Caco-2 (cell line): Measurements from ENCODE around the gene LTBP1. TPM values are rescaled to one million over a fixed set of nuclear protein-coding genes. Genes with fewer than 3 reads are reported as not detected.

Source experiments
- BruUV-seq: library from RNA; stranded (reverse); fragments of 400-500 nt; replicated peaks from 2 replicates; lab custom pipeline; 2021; lab: Mats Ljungman, UMichigan
- CTCF ChIA-PET: fragments of 300-600 bp; sonication (Branson Sonifier 250); formaldehyde crosslinking; loops from one replicate; lab custom pipeline; 2022; ENCODE audit warnings: antibody characterized with exemption; lab: Charles Lee
- POLR2A ChIA-PET: fragments of 300-600 bp; sonication (Branson Sonifier 250); formaldehyde crosslinking; loops from one replicate; lab custom pipeline; 2022; ENCODE audit warnings: antibody characterized with exemption; lab: Charles Lee
- DNase-seq, 2 experiments: peaks; one replicate each; pipeline versions ENCODE4 v3.0.0 to v3.0.0-alpha.2; 2020 to 2022
- H3K27me3 ChIP-seq: replicated peaks from 2 replicates; pipeline ENCODE4 v1.6.0; 2011; ENCODE audit warnings: low read length; ENCODE audit not compliant: control insufficient read depth, insufficient read depth
- H3K36me3 ChIP-seq: 2 replicates; pipeline ENCODE4 v1.5.1; 2011; ENCODE audit warnings: low read length; ENCODE audit not compliant: control insufficient read depth, insufficient read depth
- H3K4me1 ChIP-seq: fragments of 250-450 bp; sonication (Bioruptor Pico); 2 replicates; pipeline ENCODE4 v1.5.1; 2020; ENCODE audit warnings: mild to moderate bottlenecking
- H3K4me3 ChIP-seq: 2 replicates; pipeline ENCODE4 v1.5.1; 2011; ENCODE audit warnings: low read depth, mild to moderate bottlenecking, control low read depth, low read length
- H3K9me3 ChIP-seq: fragments of 250-450 bp; sonication (Bioruptor Pico); 2 replicates; pipeline ENCODE4 v1.5.1; 2020; ENCODE audit warnings: mild to moderate bottlenecking, moderate library complexity
- H3K27ac Mint-ChIP-seq: one replicate; pipeline ENCODE4 v1.8.0; 2022; ENCODE audit warnings: mixed read lengths; ENCODE audit not compliant: unreplicated experiment
- H3K27me3 Mint-ChIP-seq: one replicate; pipeline ENCODE4 v1.8.0; 2022; ENCODE audit warnings: mixed read lengths; ENCODE audit not compliant: insufficient read depth, unreplicated experiment
- H3K36me3 Mint-ChIP-seq: one replicate; pipeline ENCODE4 v1.8.0; 2022; ENCODE audit warnings: mild to moderate bottlenecking, mixed read lengths; ENCODE audit not compliant: insufficient read depth, unreplicated experiment
- H3K4me1 Mint-ChIP-seq: one replicate; pipeline ENCODE4 v1.8.0; 2022; ENCODE audit warnings: low read depth, mixed read lengths; ENCODE audit not compliant: unreplicated experiment
- H3K4me3 Mint-ChIP-seq: one replicate; pipeline ENCODE4 v1.8.0; 2022; ENCODE audit warnings: mild to moderate bottlenecking, moderate library complexity, mixed read lengths; ENCODE audit not compliant: unreplicated experiment
- H3K9me3 Mint-ChIP-seq: one replicate; pipeline ENCODE4 v1.8.0; 2022; ENCODE audit warnings: mixed read lengths; ENCODE audit not compliant: unreplicated experiment
- CTCF ChIP-seq, 2 experiments: fragments of 200-600 bp in 1 of 2; IDR thresholded peaks; 1 replicate in 1 of 2; 2 replicates in 1 of 2; pipeline versions ENCODE4 v1.5.1 to v1.8.0; 2011 to 2022; ENCODE audit warnings: antibody characterized with exemption in 1 of 2, control low read depth in 1 of 2, inconsistent platforms in 1 of 2, low read depth in 1 of 2, low read length in 1 of 2, mild to moderate bottlenecking in 1 of 2, moderate library complexity in 1 of 2; ENCODE audit not compliant: insufficient read depth in 1 of 2, severe bottlenecking in 1 of 2, unreplicated experiment in 1 of 2
- intact Hi-C: fragments of 100-400 bp; cut with micrococcal nuclease; formaldehyde crosslinking; loops from one replicate; pipeline ENCODE4 v1.10.0; 2022; ENCODE audit not compliant: unreplicated experiment
- total RNA-seq: library from RNA; stranded (reverse); gene quantifications from 2 replicates; pipeline ENCODE4 v1.2.3, GENCODE V29; 2022

LTBP1 gene
- total RNA-seq, 1 experiment from 2014 or later, result 64.2 TPM

- DNase-seq, result no peak
- H3K27me3 Mint-ChIP-seq, result no peaks in the 10 kb centered on the region
- no peak overlapping the region for H3K4me3 ChIP-seq
- CTCF ChIA-PET, result interaction anchor here (0.6 kb wide), 1 partner anchor 53 kb away, joined by 3 read pairs; no protein-coding TSS in a partner anchor
- H3K36me3 Mint-ChIP-seq, result peaks cover 4% of the 10 kb centered on the region
- H3K27me3 ChIP-seq, result no peaks in the 10 kb centered on the region
- no peaks in the 10 kb centered on the region for H3K9me3 Mint-ChIP-seq
- POLR2A ChIA-PET, result no interaction called here
- H3K36me3 ChIP-seq, result no peaks in the 10 kb centered on the region
- H3K27ac Mint-ChIP-seq, result no peak overlapping the region
- TF ChIP-seq CTCF (IDR thresholded peaks at IDR 0.05; ENCODE audit: insufficient read depth in 1 of 2, low read depth in 1 of 2, low read length in 1 of 2, severe bottlenecking in 1 of 2, unreplicated experiment in 1 of 2), result no peak
- H3K4me1 Mint-ChIP-seq, result no peaks in the 10 kb centered on the region
- H3K4me3 Mint-ChIP-seq, result no peak overlapping the region
- no peaks in the 10 kb centered on the region for H3K4me1 ChIP-seq
- H3K9me3 ChIP-seq, result no peaks in the 10 kb centered on the region
- intact Hi-C loops, result no loop called here
- BruUV-seq, result no TSS peak
Observed at GRCh38 chr2:33342705-33343104, 396.0 kb downstream of the LTBP1 start.

- Histone ChIP-seq H3K4me3 (no peak overlapping the region), H3K9me3 (no peaks in the 10 kb centered on the region), H3K27me3 (no peaks in the 10 kb centered on the region), H3K4me1 (no peaks in the 10 kb centered on the region), H3K36me3 (no peaks in the 10 kb centered on the region)
- ChIA-PET CTCF (interaction anchor here (0.6 kb wide), 1 partner anchor 52 kb away, joined by 3 read pairs; no protein-coding TSS in a partner anchor), POLR2A (no interaction called here)
- intact Hi-C loops, result no loop called here
- no peaks in the 10 kb centered on the region for H3K4me1 Mint-ChIP-seq
- no peak overlapping the region for H3K27ac Mint-ChIP-seq
- H3K4me3 Mint-ChIP-seq, result no peak overlapping the region
- TF ChIP-seq CTCF (IDR thresholded peaks at IDR 0.05; ENCODE audit: insufficient read depth in 1 of 2, low read depth in 1 of 2, low read length in 1 of 2, severe bottlenecking in 1 of 2, unreplicated experiment in 1 of 2), result no peak
- H3K27me3 Mint-ChIP-seq, result no peaks in the 10 kb centered on the region
- no TSS peak for BruUV-seq
- peaks cover 4% of the 10 kb centered on the region for H3K36me3 Mint-ChIP-seq
- DNase-seq, result no peak
- no peaks in the 10 kb centered on the region for H3K9me3 Mint-ChIP-seq
Observed at GRCh38 chr2:33343387-33343895, 396.7 kb downstream of the LTBP1 start.

GRCh38 chr2:33344230-33344629, 397.5 kb downstream of the LTBP1 start:
- Mint-ChIP-seq H3K27ac (no peak overlapping the region), H3K4me1 (no peaks in the 10 kb centered on the region), H3K4me3 (no peak overlapping the region), H3K36me3 (peaks cover 4% of the 10 kb centered on the region), H3K27me3 (no peaks in the 10 kb centered on the region), H3K9me3 (no peaks in the 10 kb centered on the region)
- Histone ChIP-seq H3K27me3 (no peaks in the 10 kb centered on the region), H3K36me3 (no peaks in the 10 kb centered on the region), H3K4me1 (no peaks in the 10 kb centered on the region), H3K4me3 (no peak overlapping the region), H3K9me3 (no peaks in the 10 kb centered on the region)
- intact Hi-C loops, result no loop called here
- DNase-seq, result no peak
- no peak for TF ChIP-seq CTCF (IDR thresholded peaks at IDR 0.05; ENCODE audit: insufficient read depth in 1 of 2, low read depth in 1 of 2, low read length in 1 of 2, severe bottlenecking in 1 of 2, unreplicated experiment in 1 of 2)
- BruUV-seq, result no TSS peak
- CTCF ChIA-PET, result no interaction called here
- POLR2A ChIA-PET, result no interaction called here
